Gastrocnemius medialis (tissue), 4 donors: ENCODE measurements around the gene VSIR. TPM values are rescaled to one million over a fixed set of nuclear protein-coding genes. Genes with fewer than 3 reads are reported as not detected.

ENCODE experiments used
- ATAC-seq, 2 donors: fragments of 150-250 bp; one replicate each; pipeline ENCODE4 v1.9.1; 2016
- DNase-seq, 2 donors: peaks; one replicate each; pipeline ENCODE4 v3.0.0-alpha.2; 2019
- H3K27ac ChIP-seq, 4 donors: fragments of 200-600 bp; sonication (generic); 1 replicate in 1 of 4; 2 replicates in 3 of 4; pipeline ENCODE4 v1.5.1; 2016 to 2018; ENCODE audit warnings: mild to moderate bottlenecking in 2 of 4, moderate library complexity in 1 of 4
- H3K27me3 ChIP-seq, 3 donors: fragments of 200-600 bp; sonication (generic) in 2 of 3; 1 replicate in 1 of 3; 2 replicates in 2 of 3; pipeline versions ENCODE4 v1.5.1 to v1.6.0; 2016 to 2019; ENCODE audit warnings: mild to moderate bottlenecking in 1 of 3, moderate library complexity in 1 of 3
- H3K36me3 ChIP-seq, 2 donors: fragments of 200-600 bp; sonication (generic) in 1 of 2; one replicate each; pipeline ENCODE4 v1.5.1; 2017 to 2018
- H3K4me1 ChIP-seq, 2 donors: fragments of 200-600 bp; sonication (generic) in 1 of 2; one replicate each; pipeline ENCODE4 v1.5.1; 2016 to 2017; ENCODE audit warnings: mild to moderate bottlenecking in 2 of 2
- H3K4me3 ChIP-seq, 4 donors: fragments of 200-600 bp; sonication (generic) in 3 of 4; 1 replicate in 1 of 4; 2 replicates in 3 of 4; pipeline ENCODE4 v1.5.1; 2016 to 2019; ENCODE audit warnings: mild to moderate bottlenecking in 2 of 4
- H3K9me3 ChIP-seq, 3 donors: fragments of 200-600 bp; sonication (generic) in 2 of 3; 1 replicate in 1 of 3; 2 replicates in 2 of 3; pipeline ENCODE4 v1.5.1; 2016 to 2019
- POLR2A ChIP-seq, 2 donors: fragments of 450-650 bp; IDR thresholded peaks; one replicate each; pipeline ENCODE4 v1.6.1; 2017; ENCODE audit warnings: antibody characterized with exemption in 2 of 2, mild to moderate bottlenecking in 2 of 2, moderate library complexity in 2 of 2
- in situ Hi-C, 4 donors: fragments of 200-750 bp; cut with MboI; loops; one replicate each; pipeline versions ENCODE4 v1.15.0 to v1.8.0; 2017; ENCODE audit warnings: low sequenced_read_pairs in 4 of 4
- intact Hi-C: fragments of 100-400 bp; cut with DNase I; formaldehyde crosslinking; loops from one replicate; pipeline ENCODE4 v1.15.1; 2023; ENCODE audit warnings: low total_unique reads
- total RNA-seq, 4 donors: library from RNA; depleted of rRNA; stranded (reverse); fragments of >200 nt; gene quantifications; one replicate each; pipeline versions ENCODE4 v1.1.0 to v1.2.3, GENCODE V29; 2016
- TF ChIP-seq, protein P1 (sequence below), 5 experiments: fragments of 450-650 bp in 3 of 5; fragments of 200-600 bp in 2 of 5; sonication (generic) in 2 of 5; IDR thresholded peaks in 4 of 5; conservative IDR thresholded peaks in 1 of 5; 1 replicate in 4 of 5; 2 replicates in 1 of 5; pipeline ENCODE4 v1.5.1; 2016 to 2019; ENCODE audit warnings: antibody characterized with exemption in 5 of 5, mild to moderate bottlenecking in 3 of 5, moderate library complexity in 3 of 5

Gene VSIR
- total RNA-seq, 4 donors from 2014 or later = 7.9 to 20.7 (median 16.9) TPM

DNA sequence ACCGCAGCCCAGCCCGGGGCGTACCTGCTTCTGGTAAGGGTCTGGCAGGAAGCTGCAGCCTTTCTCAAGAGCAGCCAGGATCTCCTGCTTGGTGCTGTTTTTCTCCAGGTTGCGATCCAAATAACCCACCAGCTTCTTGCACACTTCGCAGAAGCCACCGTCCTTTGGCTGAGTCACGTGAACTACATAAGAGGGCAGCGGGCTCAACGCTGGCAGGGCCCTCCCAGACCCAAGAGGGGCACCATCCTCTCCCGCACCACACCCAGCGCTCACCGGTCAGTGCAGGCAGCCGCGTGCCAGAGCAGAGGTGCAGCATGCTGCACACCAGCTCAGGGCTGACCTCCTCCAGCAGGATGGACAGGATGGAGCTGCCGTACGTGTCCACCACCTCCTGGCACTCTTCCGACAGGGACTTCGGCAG, 46.1 kb upstream of the VSIR start:
- DNase-seq (no peak), ATAC-seq (no peak)
- intact Hi-C loops (no loop called here), in situ Hi-C loops (loop anchor here (10.0 to 25.0 kb wide), 4 partner anchors 432 to 507 kb away; partner anchors contain the start of genes CDH23 (in 2 of the 4) and SLC29A3 (in 2 of the 4))
- Histone ChIP-seq H3K27me3 (no peaks in the 10 kb centered on the region), H3K27ac (peak overlapping the region in 3 of 4 donors; percentile 61 to 69 (median 66)), H3K9me3 (no peaks in the 10 kb centered on the region), H3K4me3 (no peak overlapping the region), H3K36me3 (peaks cover 10 to 98% of the 10 kb centered on the region in 2 donors), H3K4me1 (peaks cover 15 to 25% of the 10 kb centered on the region in 2 donors)
- TF ChIP-seq POLR2A (IDR thresholded peaks at IDR 0.05) = no peak
- TF ChIP-seq, protein P1, sequence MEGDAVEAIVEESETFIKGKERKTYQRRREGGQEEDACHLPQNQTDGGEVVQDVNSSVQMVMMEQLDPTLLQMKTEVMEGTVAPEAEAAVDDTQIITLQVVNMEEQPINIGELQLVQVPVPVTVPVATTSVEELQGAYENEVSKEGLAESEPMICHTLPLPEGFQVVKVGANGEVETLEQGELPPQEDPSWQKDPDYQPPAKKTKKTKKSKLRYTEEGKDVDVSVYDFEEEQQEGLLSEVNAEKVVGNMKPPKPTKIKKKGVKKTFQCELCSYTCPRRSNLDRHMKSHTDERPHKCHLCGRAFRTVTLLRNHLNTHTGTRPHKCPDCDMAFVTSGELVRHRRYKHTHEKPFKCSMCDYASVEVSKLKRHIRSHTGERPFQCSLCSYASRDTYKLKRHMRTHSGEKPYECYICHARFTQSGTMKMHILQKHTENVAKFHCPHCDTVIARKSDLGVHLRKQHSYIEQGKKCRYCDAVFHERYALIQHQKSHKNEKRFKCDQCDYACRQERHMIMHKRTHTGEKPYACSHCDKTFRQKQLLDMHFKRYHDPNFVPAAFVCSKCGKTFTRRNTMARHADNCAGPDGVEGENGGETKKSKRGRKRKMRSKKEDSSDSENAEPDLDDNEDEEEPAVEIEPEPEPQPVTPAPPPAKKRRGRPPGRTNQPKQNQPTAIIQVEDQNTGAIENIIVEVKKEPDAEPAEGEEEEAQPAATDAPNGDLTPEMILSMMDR (IDR thresholded peaks at IDR 0.05 in 4 of 5, conservative IDR thresholded peaks at IDR 0.05 in 1 of 5) = no peak

DNA sequence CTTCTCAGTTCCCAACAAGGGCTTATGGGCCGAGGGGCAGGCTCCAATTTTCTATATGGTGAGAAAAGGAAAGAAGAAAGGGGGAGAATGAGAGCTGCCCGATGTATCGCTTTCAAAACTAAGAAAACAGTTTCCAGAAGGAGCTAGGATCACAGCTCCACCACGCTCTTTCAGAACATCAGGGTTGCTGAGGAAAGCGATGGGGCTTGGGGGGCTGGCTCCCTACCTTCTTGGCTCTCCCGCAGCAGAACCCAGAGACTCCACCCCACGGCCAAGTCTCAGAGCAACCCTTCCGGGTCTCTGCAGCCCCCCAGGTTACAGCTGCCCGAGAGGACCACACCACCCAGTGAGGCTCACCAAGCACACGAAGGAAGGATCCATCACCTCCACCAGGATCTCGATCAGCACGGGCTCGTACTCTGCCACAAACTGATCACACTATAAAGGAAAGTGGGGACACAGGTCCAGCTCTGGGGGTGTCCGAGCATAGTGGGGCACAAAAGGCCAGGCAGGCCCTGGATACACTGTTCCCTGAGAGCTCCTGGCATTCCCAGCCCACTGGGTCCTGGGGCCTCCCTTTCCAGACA, 45.4 kb upstream of the VSIR start:
- Histone ChIP-seq H3K4me1 (peaks cover 15 to 25% of the 10 kb centered on the region in 2 donors), H3K27ac (peak overlapping the region; percentile 61 to 69 (median 68)), H3K9me3 (no peaks in the 10 kb centered on the region), H3K36me3 (peaks cover 10 to 91% of the 10 kb centered on the region in 2 donors), H3K27me3 (no peaks in the 10 kb centered on the region), H3K4me3 (no peak overlapping the region)
- DNase-seq (no peak), ATAC-seq (no peak)
- in situ Hi-C loops = loop anchor here (10.0 to 25.0 kb wide), 4 partner anchors 431 to 506 kb away; partner anchors contain the start of genes CDH23 (in 2 of the 4) and SLC29A3 (in 2 of the 4)
- TF ChIP-seq POLR2A (IDR thresholded peaks at IDR 0.05) = no peak
- TF ChIP-seq, protein P1 (IDR thresholded peaks at IDR 0.05 in 4 of 5, conservative IDR thresholded peaks at IDR 0.05 in 1 of 5) = no peak
- intact Hi-C loops = no loop called here

DNA sequence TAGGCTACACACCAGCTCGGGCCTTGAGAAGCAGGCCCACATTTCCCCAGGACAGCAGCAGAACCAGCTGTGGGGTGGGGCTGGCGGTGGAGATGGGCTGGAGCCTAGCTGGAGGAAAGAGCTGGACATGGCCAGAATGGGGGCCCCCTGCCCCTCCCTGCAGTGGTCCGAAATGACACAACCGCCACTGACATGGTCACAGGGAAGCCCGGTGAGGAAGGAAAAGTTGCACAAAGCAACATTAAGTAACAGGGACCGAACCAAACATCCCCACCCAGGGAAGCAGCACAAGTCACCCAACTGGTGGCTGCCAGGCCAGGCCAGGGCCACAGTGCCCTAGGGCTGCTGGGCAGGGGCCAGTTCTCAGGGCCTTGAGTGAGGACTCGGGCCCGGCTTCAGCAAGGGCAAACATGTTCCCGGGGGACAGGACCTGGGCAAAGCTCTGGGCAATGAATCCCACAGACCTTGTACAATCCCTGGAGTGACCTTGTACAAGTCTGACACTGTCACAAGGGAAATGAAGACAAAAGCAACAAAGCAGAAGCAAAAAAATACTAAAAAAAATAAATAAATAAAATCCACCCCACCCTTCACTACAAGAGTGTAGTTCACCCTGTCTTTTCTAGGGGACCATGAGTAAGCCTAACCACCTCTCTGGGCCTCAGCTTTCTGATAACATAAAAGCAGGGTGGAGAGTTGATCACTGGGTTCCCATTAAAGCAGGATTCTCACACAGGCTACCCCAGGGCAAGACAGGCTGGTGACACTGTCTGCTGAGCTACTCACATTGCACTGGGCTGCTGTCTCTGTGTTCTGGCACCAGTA, 44.7 kb upstream of the VSIR start:
- intact Hi-C loops = no loop called here

DNA sequence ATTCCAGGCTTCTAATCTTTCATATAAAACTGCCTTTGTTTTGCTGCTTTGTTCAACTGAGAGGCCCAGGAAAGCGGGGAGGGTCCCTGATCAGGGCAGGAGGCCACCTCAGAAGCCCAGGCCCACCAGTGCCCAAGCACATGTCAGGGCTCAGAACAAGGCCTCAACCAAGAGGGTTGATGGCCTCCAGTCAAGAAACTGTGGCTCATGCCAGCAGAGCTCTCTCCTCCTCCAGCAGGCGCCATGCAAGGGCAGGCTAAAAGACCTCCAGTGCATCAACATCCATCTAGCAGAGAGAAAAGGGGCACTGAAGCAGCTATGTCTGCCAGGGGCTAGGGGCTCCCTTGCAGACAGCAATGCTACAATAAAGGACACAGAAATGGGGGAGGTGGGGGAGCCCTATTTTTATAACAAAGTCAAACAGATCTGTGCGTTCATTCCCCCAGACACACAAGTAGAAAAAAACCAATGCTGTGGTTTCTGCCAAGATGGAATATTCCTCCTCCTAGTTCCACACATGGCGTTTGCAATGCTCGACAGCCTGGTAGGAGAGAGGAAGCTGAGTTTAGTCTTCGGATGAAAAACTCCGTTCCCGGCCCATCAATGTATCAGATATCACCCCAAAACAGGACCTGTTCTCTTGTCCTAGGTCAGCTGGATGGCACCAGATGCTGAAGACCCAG, 43.8 kb upstream of the VSIR start:
- intact Hi-C loops = no loop called here
- Histone ChIP-seq H3K36me3 (peaks cover 10 to 75% of the 10 kb centered on the region in 2 donors), H3K27ac (peak overlapping the region; percentile 61 to 69 (median 68)), H3K4me3 (no peak overlapping the region), H3K9me3 (no peaks in the 10 kb centered on the region), H3K27me3 (no peaks in the 10 kb centered on the region), H3K4me1 (peaks cover 15 to 25% of the 10 kb centered on the region in 2 donors)
- no peak for DNase-seq
- ATAC-seq = no peak
- TF ChIP-seq, protein P1 (IDR thresholded peaks at IDR 0.05 in 4 of 5, conservative IDR thresholded peaks at IDR 0.05 in 1 of 5) = no peak
- TF ChIP-seq POLR2A (IDR thresholded peaks at IDR 0.05) = no peak
- in situ Hi-C loops = loop anchor here (10.0 to 25.0 kb wide), 4 partner anchors 430 to 505 kb away; partner anchors contain the start of genes CDH23 (in 2 of the 4) and SLC29A3 (in 2 of the 4)

More for the DNA sequence above, 44.7 kb upstream of the VSIR start:
- Histone ChIP-seq H3K36me3 (peaks cover 10 to 84% of the 10 kb centered on the region in 2 donors), H3K27ac (peak overlapping the region; percentile 61 to 69 (median 68)), H3K9me3 (no peaks in the 10 kb centered on the region), H3K4me3 (no peak overlapping the region), H3K27me3 (no peaks in the 10 kb centered on the region), H3K4me1 (peaks cover 15 to 25% of the 10 kb centered on the region in 2 donors)
- DNase-seq = peak; percentile 48 to 84
- in situ Hi-C loops = loop anchor here (10.0 to 25.0 kb wide), 4 partner anchors 431 to 506 kb away; partner anchors contain the start of genes CDH23 (in 2 of the 4) and SLC29A3 (in 2 of the 4)
- peak; percentile 50 to 71 for ATAC-seq
- TF ChIP-seq, protein P1 (IDR thresholded peaks at IDR 0.05 in 4 of 5, conservative IDR thresholded peaks at IDR 0.05 in 1 of 5) = no peak
- peak in 1 of 2 donors; percentile 9 for TF ChIP-seq POLR2A (IDR thresholded peaks at IDR 0.05)
